Glutamatergic neuron (in vitro differentiated cells): Measurements from ENCODE around the gene SORD. TPM values are rescaled to one million over a fixed set of nuclear protein-coding genes. Genes with fewer than 3 reads are reported as not detected.

Experiments
- DNase-seq: peaks from one replicate; pipeline ENCODE4 v3.0.0; 2022
- H3K27ac Mint-ChIP-seq: one replicate; pipeline ENCODE4 v1.8.0; 2020; ENCODE audit warnings: mild to moderate bottlenecking, mixed read lengths, inconsistent platforms; ENCODE audit not compliant: unreplicated experiment
- H3K27me3 Mint-ChIP-seq: one replicate; pipeline ENCODE4 v1.8.0; 2020; ENCODE audit warnings: mild to moderate bottlenecking, moderate library complexity, mixed read lengths, inconsistent platforms; ENCODE audit not compliant: unreplicated experiment
- H3K36me3 Mint-ChIP-seq: one replicate; pipeline ENCODE4 v1.8.0; 2020; ENCODE audit warnings: mild to moderate bottlenecking, mixed read lengths, inconsistent platforms; ENCODE audit not compliant: unreplicated experiment
- H3K4me1 Mint-ChIP-seq: one replicate; pipeline ENCODE4 v1.8.0; 2020; ENCODE audit warnings: mild to moderate bottlenecking, low read depth, mixed read lengths, inconsistent platforms; ENCODE audit not compliant: unreplicated experiment
- H3K4me3 Mint-ChIP-seq: one replicate; pipeline ENCODE4 v1.8.0; 2020; ENCODE audit warnings: mild to moderate bottlenecking, mixed read lengths, inconsistent platforms; ENCODE audit not compliant: unreplicated experiment
- H3K9me3 Mint-ChIP-seq: one replicate; pipeline ENCODE4 v1.8.0; 2020; ENCODE audit warnings: mild to moderate bottlenecking, moderate library complexity, mixed read lengths, inconsistent platforms; ENCODE audit not compliant: unreplicated experiment
- total RNA-seq: library from RNA; stranded (reverse); fragmentation: NEBNext Ultra II Directional; extraction: Animal tissue kit (Norgen Biotek cat#: 25700); gene quantifications from one replicate; pipeline ENCODE4 v1.2.1, GENCODE V29; 2021; ENCODE audit not compliant: unreplicated experiment
- TF ChIP-seq, protein P1 (sequence below): fragments of 200-600 bp; sonication (generic); IDR thresholded peaks from one replicate; pipeline ENCODE4 v1.5.0; 2021; ENCODE audit not compliant: partially characterized antibody, unreplicated experiment

Gene SORD
- total RNA-seq, 1 donor from 2014 or later: 29.1 TPM

DNA sequence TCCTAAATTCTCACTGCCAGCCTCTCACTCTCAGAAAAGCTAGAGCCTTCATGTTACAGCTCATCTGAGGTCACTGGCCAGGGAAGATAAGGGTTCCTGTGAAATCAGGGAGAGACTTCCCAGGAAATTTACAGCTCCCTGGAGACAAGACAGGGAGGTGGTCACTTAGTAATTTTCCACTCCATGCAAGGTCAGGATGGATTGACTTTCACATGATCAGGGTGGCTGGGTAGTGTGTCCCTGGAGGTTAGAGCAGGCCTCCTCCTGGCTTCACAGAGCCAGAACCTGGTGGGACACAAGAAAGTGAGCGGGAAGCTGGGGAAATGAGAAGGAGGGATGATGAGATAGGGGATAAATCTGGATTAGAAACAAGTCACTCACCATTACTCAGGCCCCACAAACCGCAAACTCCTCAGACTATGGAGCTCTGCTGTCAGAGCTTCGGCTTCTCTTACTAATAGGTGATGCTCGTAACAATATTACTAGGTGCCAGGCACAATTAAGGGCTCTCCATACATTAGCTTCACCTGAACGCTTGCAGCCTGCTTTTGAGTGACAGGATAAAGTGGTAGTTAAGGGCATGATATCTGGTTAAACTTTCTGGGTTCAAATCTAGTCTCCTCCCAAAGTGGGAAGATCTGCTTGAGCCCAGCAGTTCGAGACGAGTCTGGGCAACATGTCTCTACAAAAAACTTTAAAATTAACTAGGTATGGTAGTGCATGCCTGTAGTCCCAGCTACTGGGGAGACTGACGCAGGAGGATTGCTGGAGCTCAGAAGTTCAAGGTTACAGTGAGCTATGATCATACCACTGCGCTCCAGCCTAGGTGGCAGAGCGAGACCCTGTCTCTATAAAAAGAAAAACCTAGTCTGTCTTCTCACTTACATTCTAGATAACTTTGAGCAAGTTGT, 66.1 kb downstream of the SORD start:
- DNase-seq: no peak
- Mint-ChIP-seq H3K4me1 (no peaks in the 10 kb centered on the region), H3K36me3 (peaks cover 9% of the 10 kb centered on the region), H3K4me3 (no peak overlapping the region), H3K9me3 (no peaks in the 10 kb centered on the region), H3K27me3 (peaks cover 3% of the 10 kb centered on the region), H3K27ac (no peak overlapping the region)
- TF ChIP-seq, protein P1, sequence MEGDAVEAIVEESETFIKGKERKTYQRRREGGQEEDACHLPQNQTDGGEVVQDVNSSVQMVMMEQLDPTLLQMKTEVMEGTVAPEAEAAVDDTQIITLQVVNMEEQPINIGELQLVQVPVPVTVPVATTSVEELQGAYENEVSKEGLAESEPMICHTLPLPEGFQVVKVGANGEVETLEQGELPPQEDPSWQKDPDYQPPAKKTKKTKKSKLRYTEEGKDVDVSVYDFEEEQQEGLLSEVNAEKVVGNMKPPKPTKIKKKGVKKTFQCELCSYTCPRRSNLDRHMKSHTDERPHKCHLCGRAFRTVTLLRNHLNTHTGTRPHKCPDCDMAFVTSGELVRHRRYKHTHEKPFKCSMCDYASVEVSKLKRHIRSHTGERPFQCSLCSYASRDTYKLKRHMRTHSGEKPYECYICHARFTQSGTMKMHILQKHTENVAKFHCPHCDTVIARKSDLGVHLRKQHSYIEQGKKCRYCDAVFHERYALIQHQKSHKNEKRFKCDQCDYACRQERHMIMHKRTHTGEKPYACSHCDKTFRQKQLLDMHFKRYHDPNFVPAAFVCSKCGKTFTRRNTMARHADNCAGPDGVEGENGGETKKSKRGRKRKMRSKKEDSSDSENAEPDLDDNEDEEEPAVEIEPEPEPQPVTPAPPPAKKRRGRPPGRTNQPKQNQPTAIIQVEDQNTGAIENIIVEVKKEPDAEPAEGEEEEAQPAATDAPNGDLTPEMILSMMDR: no peak

DNA sequence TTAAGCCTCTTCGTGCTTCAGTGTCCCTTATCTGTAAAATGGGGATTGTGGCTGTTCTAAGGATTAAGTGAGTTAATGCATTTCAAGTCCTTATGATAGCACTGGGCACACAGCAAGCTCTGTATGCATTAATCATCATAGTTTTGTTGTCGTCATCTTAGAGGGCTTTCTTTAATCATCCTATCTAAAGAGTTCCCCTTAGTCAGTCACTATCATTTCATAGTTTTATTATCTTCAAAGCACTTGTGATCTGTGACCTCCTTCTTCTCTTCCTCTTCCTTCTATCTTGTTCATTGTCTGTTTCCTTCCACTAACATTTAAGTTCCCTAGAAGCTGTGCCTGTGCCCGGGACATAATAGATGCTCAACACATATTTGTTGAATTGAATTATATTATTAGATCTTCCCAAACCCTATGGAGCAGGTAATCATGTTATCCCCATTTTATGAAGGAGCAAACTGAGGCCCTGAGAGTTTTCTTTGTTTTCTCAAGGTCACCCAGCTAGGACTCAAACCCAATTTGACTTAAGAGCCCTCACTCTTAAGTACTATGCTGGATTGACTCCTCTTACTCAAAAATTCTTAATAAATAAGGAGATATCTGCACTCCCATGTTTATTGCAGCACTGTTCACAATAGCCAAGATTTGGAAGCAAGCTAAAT, 66.8 kb downstream of the SORD start:
- no peak for DNase-seq
- no peak overlapping the region for H3K27ac Mint-ChIP-seq
- no peaks in the 10 kb centered on the region for H3K9me3 Mint-ChIP-seq
- TF ChIP-seq, protein P1: no peak
- no peak overlapping the region for H3K4me3 Mint-ChIP-seq
- H3K4me1 Mint-ChIP-seq: no peaks in the 10 kb centered on the region
- H3K27me3 Mint-ChIP-seq: peaks cover 3% of the 10 kb centered on the region
- H3K36me3 Mint-ChIP-seq: peaks cover 9% of the 10 kb centered on the region

DNA sequence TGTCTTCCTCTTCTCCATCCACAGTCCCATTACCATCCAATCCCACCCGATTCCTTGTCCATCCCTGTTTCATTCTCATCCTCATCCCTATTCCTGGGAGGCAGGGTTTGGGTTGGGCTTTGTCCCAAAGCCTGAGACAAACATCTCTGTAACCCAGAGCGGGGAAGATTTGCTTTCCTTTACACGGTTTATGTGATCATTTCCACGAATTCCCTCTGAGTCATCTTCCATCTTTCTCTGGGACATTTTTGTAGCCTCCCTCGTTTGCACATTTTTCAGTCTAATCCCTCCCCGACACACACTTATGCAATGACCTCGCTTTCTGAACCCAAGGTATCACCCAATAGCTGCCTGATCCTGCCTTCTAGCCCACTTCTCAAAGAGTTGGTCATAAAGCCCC, 68.2 kb downstream of the SORD start:
- Mint-ChIP-seq H3K4me1 (no peaks in the 10 kb centered on the region), H3K9me3 (peaks cover 2% of the 10 kb centered on the region), H3K36me3 (peaks cover 9% of the 10 kb centered on the region), H3K27me3 (peaks cover 3% of the 10 kb centered on the region), H3K27ac (no peak overlapping the region), H3K4me3 (no peak overlapping the region)
- no peak for DNase-seq
- TF ChIP-seq, protein P1: no peak

DNA sequence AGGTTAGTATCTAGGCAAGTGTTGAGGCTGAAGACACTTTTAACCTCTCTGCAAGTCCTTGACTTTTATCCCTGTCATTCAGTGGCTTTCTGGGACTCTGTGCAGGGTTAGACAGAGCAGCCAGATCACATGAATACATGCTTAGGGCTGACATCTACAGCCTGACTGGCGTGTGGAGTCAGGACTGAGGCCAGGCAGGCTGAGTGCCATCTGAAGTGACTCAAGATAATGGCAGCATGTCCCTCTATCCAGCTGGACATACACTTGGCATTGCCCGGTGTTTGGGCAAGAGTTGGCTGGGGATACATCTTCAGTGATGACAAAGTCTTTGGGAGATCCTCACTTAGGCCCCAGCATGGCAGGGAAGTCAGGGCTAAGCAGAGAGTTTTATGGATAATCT, 68.6 kb downstream of the SORD start:
- TF ChIP-seq, protein P1: no peak

DNA sequence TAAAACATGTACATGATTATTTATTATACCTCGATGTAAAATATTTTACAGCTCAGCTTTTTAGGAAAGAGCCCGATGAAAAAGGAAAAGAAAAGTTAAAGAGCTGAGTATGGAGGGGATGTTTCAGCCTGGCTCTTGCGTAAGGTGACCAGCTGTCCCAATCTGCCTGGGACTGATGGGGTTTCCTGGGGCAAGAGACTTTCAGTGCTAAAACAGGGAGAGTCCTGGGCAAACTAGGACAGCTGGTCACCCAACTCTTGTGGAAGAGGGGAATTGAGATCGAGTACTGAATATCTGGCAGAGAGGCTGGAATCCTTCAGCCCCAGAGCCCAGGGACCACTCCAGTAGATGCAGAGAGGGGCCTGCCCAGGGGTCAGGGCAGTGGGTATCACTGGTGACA, 70.0 kb downstream of the SORD start:
- TF ChIP-seq, protein P1: no peak
- H3K36me3 Mint-ChIP-seq: peaks cover 9% of the 10 kb centered on the region
- peaks cover 2% of the 10 kb centered on the region for H3K9me3 Mint-ChIP-seq
- H3K27ac Mint-ChIP-seq: no peak overlapping the region
- H3K27me3 Mint-ChIP-seq: peaks cover 3% of the 10 kb centered on the region
- DNase-seq: no peak
- no peaks in the 10 kb centered on the region for H3K4me1 Mint-ChIP-seq
- H3K4me3 Mint-ChIP-seq: no peak overlapping the region

More for the DNA sequence above, 68.6 kb downstream of the SORD start:
- no peak for DNase-seq
- Mint-ChIP-seq H3K27me3 (peaks cover 6% of the 10 kb centered on the region), H3K27ac (no peak overlapping the region), H3K36me3 (peaks cover 9% of the 10 kb centered on the region), H3K4me3 (no peak overlapping the region), H3K4me1 (no peaks in the 10 kb centered on the region), H3K9me3 (peaks cover 2% of the 10 kb centered on the region)
